GM19193 (cell line): ENCODE results near the gene RXRA.

Source experiments
- POLR2A ChIP-seq: IDR thresholded peaks from 4 replicates; pipeline ENCODE4 v1.6.1; 2011; ENCODE audit not compliant: insufficient read depth, insufficient read length; ENCODE audit errors: extremely low read depth

RXRA gene

GRCh38 chr9:134483361-134484184 lies 157.3 kb downstream of the RXRA start:
- TF ChIP-seq POLR2A: no peak

- no peak for TF ChIP-seq POLR2A
These were observed 158.2 kb downstream of the RXRA start for GRCh38 chr9:134484479-134484878.

GRCh38 chr9:134485653-134486052 lies 159.4 kb downstream of the RXRA start:
- TF ChIP-seq POLR2A: no peak

- TF ChIP-seq POLR2A: no peak
These were observed 159.9 kb downstream of the RXRA start for GRCh38 chr9:134486143-134486591.

- TF ChIP-seq POLR2A: no peak
These were observed 160.3 kb downstream of the RXRA start for GRCh38 chr9:134486596-134486995.
